Parathyroid adenoma (tissue), 2 donors: Measurements from ENCODE around the gene ST13.

Experiments
- H2AFZ ChIP-seq: fragments of 300-600 bp; sonication (generic); one replicate; pipeline ENCODE4 v1.7.0; 2017; ENCODE audit warnings: antibody characterized with exemption, mild to moderate bottlenecking
- H3K27ac ChIP-seq: fragments of 300-600 bp; sonication (generic); one replicate; pipeline ENCODE4 v1.7.0; 2017
- H3K27me3 ChIP-seq: fragments of 300-600 bp; sonication (generic); one replicate; pipeline ENCODE4 v1.7.0; 2017; ENCODE audit warnings: low read length; ENCODE audit not compliant: control insufficient read depth, insufficient read depth
- H3K36me3 ChIP-seq: fragments of 300-600 bp; sonication (generic); one replicate; pipeline ENCODE4 v1.7.0; 2017; ENCODE audit warnings: low read length; ENCODE audit not compliant: control insufficient read depth, insufficient read depth
- H3K4me1 ChIP-seq: fragments of 300-600 bp; sonication (generic); one replicate; pipeline ENCODE4 v1.7.0; 2017; ENCODE audit warnings: control low read depth
- H3K4me2 ChIP-seq: fragments of 300-600 bp; sonication (generic); one replicate; pipeline ENCODE4 v1.7.0; 2017; ENCODE audit warnings: low read length
- H3K4me3 ChIP-seq: fragments of 300-600 bp; sonication (generic); one replicate; pipeline ENCODE4 v1.7.0; 2017; ENCODE audit warnings: low read depth, low read length
- H3K79me2 ChIP-seq: fragments of 300-600 bp; sonication (generic); one replicate; pipeline ENCODE4 v1.7.0; 2017; ENCODE audit warnings: control low read depth
- H3K9ac ChIP-seq: fragments of 300-600 bp; sonication (generic); one replicate; pipeline ENCODE4 v1.7.0; 2017; ENCODE audit warnings: mild to moderate bottlenecking
- H3K9me3 ChIP-seq: fragments of 300-600 bp; sonication (generic); one replicate; pipeline ENCODE4 v1.7.0; 2017; ENCODE audit warnings: low read length; ENCODE audit not compliant: control insufficient read depth
- TF ChIP-seq, protein P1 (sequence below): fragments of 300-600 bp; sonication (generic); IDR thresholded peaks from one replicate; pipeline ENCODE4 v1.7.0; 2017; ENCODE audit warnings: antibody characterized with exemption, mild to moderate bottlenecking
- donor health status: primary hyperparathyroidism.

The ST13 gene

GRCh38 chr22:40808018-40808841 lies 48.2 kb downstream of the ST13 start:
- Histone ChIP-seq H3K9ac (no peak overlapping the region), H3K36me3 (no peaks in the 10 kb centered on the region), H3K79me2 (no peaks in the 10 kb centered on the region), H3K27ac (no peak overlapping the region), H2AFZ (no peak overlapping the region), H3K4me2 (no peak overlapping the region), H3K9me3 (no peaks in the 10 kb centered on the region), H3K4me3 (no peak overlapping the region), H3K27me3 (no peaks in the 10 kb centered on the region), H3K4me1 (no peaks in the 10 kb centered on the region)
- TF ChIP-seq, protein P1, sequence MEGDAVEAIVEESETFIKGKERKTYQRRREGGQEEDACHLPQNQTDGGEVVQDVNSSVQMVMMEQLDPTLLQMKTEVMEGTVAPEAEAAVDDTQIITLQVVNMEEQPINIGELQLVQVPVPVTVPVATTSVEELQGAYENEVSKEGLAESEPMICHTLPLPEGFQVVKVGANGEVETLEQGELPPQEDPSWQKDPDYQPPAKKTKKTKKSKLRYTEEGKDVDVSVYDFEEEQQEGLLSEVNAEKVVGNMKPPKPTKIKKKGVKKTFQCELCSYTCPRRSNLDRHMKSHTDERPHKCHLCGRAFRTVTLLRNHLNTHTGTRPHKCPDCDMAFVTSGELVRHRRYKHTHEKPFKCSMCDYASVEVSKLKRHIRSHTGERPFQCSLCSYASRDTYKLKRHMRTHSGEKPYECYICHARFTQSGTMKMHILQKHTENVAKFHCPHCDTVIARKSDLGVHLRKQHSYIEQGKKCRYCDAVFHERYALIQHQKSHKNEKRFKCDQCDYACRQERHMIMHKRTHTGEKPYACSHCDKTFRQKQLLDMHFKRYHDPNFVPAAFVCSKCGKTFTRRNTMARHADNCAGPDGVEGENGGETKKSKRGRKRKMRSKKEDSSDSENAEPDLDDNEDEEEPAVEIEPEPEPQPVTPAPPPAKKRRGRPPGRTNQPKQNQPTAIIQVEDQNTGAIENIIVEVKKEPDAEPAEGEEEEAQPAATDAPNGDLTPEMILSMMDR, result no peak

DNA sequence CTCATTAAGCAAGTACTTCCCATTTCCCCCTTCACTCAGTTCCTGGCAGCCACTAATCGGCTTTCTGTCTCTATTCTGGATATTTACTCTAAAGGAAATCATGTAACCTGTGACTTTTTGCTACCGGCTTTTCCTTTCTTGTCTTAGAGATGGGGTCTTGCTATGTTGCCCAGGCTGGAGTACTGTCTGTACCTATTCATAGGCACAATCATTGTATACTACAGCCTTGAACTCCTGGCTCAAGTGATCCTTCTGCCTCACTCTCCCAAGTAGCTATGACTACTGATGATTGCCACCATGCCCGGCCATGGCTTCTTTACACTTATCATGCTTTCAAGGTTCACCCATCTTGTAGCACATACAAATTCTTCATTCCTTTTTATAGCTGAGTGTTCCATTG lies 49.7 kb downstream of the ST13 start:
- Histone ChIP-seq H3K27me3 (no peaks in the 10 kb centered on the region), H3K79me2 (no peaks in the 10 kb centered on the region), H3K9ac (no peak overlapping the region), H3K4me3 (no peak overlapping the region), H3K4me2 (no peak overlapping the region), H3K9me3 (no peaks in the 10 kb centered on the region), H2AFZ (no peak overlapping the region), H3K36me3 (no peaks in the 10 kb centered on the region), H3K27ac (no peak overlapping the region), H3K4me1 (no peaks in the 10 kb centered on the region)
- TF ChIP-seq, protein P1, result no peak

DNA sequence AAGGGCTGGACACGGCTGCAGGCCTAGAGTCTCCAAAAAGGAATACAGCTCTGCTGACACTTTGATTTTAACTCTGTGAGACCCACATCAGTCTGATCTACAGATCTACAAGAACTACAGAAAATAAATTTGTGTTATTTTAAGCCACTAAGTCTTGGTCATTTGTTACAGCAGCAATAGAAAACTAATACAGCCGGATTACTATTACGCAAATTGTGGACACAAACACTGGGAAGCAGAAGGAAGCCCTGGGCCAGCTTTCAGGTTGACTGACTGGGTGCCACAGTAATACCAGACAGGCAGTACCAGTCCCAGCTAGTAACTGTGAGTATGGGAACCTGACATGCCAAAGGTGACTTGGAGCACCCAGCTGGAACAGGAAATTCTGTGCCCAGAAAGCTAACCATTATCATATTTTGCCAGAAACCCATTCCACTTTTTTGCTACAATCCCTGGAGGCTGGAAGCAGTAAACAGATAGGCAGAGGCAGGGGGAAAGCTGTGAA lies 50.7 kb downstream of the ST13 start:
- no peaks in the 10 kb centered on the region for H3K9me3 ChIP-seq
- no peak overlapping the region for H3K9ac ChIP-seq
- no peak overlapping the region for H3K4me2 ChIP-seq
- H3K79me2 ChIP-seq, result no peaks in the 10 kb centered on the region
- no peaks in the 10 kb centered on the region for H3K27me3 ChIP-seq
- no peaks in the 10 kb centered on the region for H3K4me1 ChIP-seq
- TF ChIP-seq, protein P1, result no peak
- H3K4me3 ChIP-seq, result no peak overlapping the region
- no peak overlapping the region for H3K27ac ChIP-seq
- no peaks in the 10 kb centered on the region for H3K36me3 ChIP-seq
- H2AFZ ChIP-seq, result no peak overlapping the region

GRCh38 chr22:40805239-40805638 lies 51.2 kb downstream of the ST13 start:
- TF ChIP-seq, protein P1, result no peak
- no peaks in the 10 kb centered on the region for H3K36me3 ChIP-seq
- H3K27ac ChIP-seq, result no peak overlapping the region
- H3K79me2 ChIP-seq, result no peaks in the 10 kb centered on the region
- no peak overlapping the region for H3K9ac ChIP-seq
- H3K4me3 ChIP-seq, result no peak overlapping the region
- H3K4me2 ChIP-seq, result no peak overlapping the region
- no peaks in the 10 kb centered on the region for H3K27me3 ChIP-seq
- H3K9me3 ChIP-seq, result no peaks in the 10 kb centered on the region
- no peaks in the 10 kb centered on the region for H3K4me1 ChIP-seq
- H2AFZ ChIP-seq, result no peak overlapping the region

DNA sequence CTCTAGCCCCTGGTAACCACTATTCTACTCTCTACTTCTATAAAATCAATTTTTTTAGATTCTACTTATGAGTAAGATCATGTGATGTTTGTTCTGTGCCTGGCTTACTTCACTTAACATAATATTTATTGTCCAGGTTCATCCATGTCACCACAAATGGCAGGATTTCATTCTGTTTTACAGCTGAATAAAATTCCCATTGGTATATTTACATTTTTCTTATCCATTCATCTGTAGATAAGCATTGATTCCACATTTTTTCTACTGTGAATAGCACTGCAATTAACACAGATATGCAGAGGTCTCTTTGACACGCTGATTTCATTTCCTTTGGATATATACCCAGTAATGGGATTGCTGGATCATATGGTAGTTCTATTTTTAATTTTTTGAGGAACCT lies 53.1 kb downstream of the ST13 start:
- Histone ChIP-seq H3K79me2 (no peaks in the 10 kb centered on the region), H2AFZ (no peak overlapping the region), H3K4me2 (no peak overlapping the region), H3K4me3 (no peak overlapping the region), H3K9ac (no peak overlapping the region), H3K9me3 (no peaks in the 10 kb centered on the region), H3K36me3 (no peaks in the 10 kb centered on the region), H3K27ac (no peak overlapping the region), H3K4me1 (no peaks in the 10 kb centered on the region), H3K27me3 (no peaks in the 10 kb centered on the region)
- TF ChIP-seq, protein P1, result no peak
